ENCODE results near the gene CCR4. TPM values are rescaled to one million over a fixed set of nuclear protein-coding genes. Genes with fewer than 3 reads are reported as not detected.

CCR4 gene
- polyA plus RNA-seq, 1 experiment: not detected

GRCh38 chr3:32995098-32995497, 43.7 kb downstream of the CCR4 start:
- ChIA-PET POLR2A (no interaction called here), CTCF (interaction anchor here (1.9 kb wide), 1 partner anchor 80 kb away, joined by 4 read pairs; no protein-coding TSS in a partner anchor)
- Histone ChIP-seq H3K4me3 (ENCODE audit: low read depth, low read length) (no peak overlapping the region), H3K36me3 (ENCODE audit: control insufficient read depth, insufficient read depth, low read length) (no peaks in the 10 kb centered on the region; the same call in none of the 2 replicates), H3K27me3 (ENCODE audit: control insufficient read depth, insufficient read depth, low read length) (no peaks in the 10 kb centered on the region)
- no peak for TF ChIP-seq CTCF (IDR thresholded peaks at IDR 0.05; ENCODE audit: insufficient read depth, low read depth, low read length)
- DNase-seq (ENCODE audit: low read depth): no peak

- no peak for TF ChIP-seq CTCF (IDR thresholded peaks at IDR 0.05; ENCODE audit: insufficient read depth, low read depth, low read length)
- no peaks in the 10 kb centered on the region; the same call in none of the 2 replicates for H3K36me3 ChIP-seq (ENCODE audit: control insufficient read depth, insufficient read depth, low read length)
- POLR2A ChIA-PET: no interaction called here
- CTCF ChIA-PET: interaction anchor here (1.9 kb wide), 1 partner anchor 78 kb away, joined by 4 read pairs; no protein-coding TSS in a partner anchor
- no peak overlapping the region for H3K4me3 ChIP-seq (ENCODE audit: low read depth, low read length)
- DNase-seq (ENCODE audit: low read depth): no peak
- H3K27me3 ChIP-seq (ENCODE audit: control insufficient read depth, insufficient read depth, low read length): no peaks in the 10 kb centered on the region
Observed at GRCh38 chr3:32996048-32996754, 44.8 kb downstream of the CCR4 start.

- DNase-seq (ENCODE audit: low read depth): no peak
- ChIA-PET POLR2A (no interaction called here), CTCF (interaction anchor here (1.9 kb wide), 1 partner anchor 78 kb away, joined by 4 read pairs; no protein-coding TSS in a partner anchor)
- H3K27me3 ChIP-seq (ENCODE audit: control insufficient read depth, insufficient read depth, low read length): no peaks in the 10 kb centered on the region
- no peak for TF ChIP-seq CTCF (IDR thresholded peaks at IDR 0.05; ENCODE audit: insufficient read depth, low read depth, low read length)
- H3K36me3 ChIP-seq (ENCODE audit: control insufficient read depth, insufficient read depth, low read length): no peaks in the 10 kb centered on the region; the same call in none of the 2 replicates
- H3K4me3 ChIP-seq (ENCODE audit: low read depth, low read length): no peak overlapping the region
Observed at GRCh38 chr3:32996755-32997091, 45.3 kb downstream of the CCR4 start.

- Histone ChIP-seq H3K4me3 (ENCODE audit: low read depth, low read length) (no peak overlapping the region), H3K36me3 (ENCODE audit: control insufficient read depth, insufficient read depth, low read length) (no peaks in the 10 kb centered on the region; the same call in none of the 2 replicates), H3K27me3 (ENCODE audit: control insufficient read depth, insufficient read depth, low read length) (no peaks in the 10 kb centered on the region)
- POLR2A ChIA-PET: no interaction called here
- CTCF ChIA-PET: no interaction called here
- no peak for DNase-seq (ENCODE audit: low read depth)
- TF ChIP-seq CTCF (IDR thresholded peaks at IDR 0.05; ENCODE audit: insufficient read depth, low read depth, low read length): no peak
Observed at GRCh38 chr3:32998631-32999451, 47.4 kb downstream of the CCR4 start.

- DNase-seq (ENCODE audit: low read depth): no peak
- Histone ChIP-seq H3K4me3 (ENCODE audit: low read depth, low read length) (no peak overlapping the region), H3K36me3 (ENCODE audit: control insufficient read depth, insufficient read depth, low read length) (no peaks in the 10 kb centered on the region; the same call in 1 of the 2 replicates), H3K27me3 (ENCODE audit: control insufficient read depth, insufficient read depth, low read length) (no peaks in the 10 kb centered on the region)
- POLR2A ChIA-PET: no interaction called here
- TF ChIP-seq CTCF (IDR thresholded peaks at IDR 0.05; ENCODE audit: insufficient read depth, low read depth, low read length): no peak
- CTCF ChIA-PET: no interaction called here
Observed at GRCh38 chr3:33000691-33001385, 49.4 kb downstream of the CCR4 start.
